Measurements from ENCODE around the gene ZNF555.

- TF ChIP-seq, protein P1, sequence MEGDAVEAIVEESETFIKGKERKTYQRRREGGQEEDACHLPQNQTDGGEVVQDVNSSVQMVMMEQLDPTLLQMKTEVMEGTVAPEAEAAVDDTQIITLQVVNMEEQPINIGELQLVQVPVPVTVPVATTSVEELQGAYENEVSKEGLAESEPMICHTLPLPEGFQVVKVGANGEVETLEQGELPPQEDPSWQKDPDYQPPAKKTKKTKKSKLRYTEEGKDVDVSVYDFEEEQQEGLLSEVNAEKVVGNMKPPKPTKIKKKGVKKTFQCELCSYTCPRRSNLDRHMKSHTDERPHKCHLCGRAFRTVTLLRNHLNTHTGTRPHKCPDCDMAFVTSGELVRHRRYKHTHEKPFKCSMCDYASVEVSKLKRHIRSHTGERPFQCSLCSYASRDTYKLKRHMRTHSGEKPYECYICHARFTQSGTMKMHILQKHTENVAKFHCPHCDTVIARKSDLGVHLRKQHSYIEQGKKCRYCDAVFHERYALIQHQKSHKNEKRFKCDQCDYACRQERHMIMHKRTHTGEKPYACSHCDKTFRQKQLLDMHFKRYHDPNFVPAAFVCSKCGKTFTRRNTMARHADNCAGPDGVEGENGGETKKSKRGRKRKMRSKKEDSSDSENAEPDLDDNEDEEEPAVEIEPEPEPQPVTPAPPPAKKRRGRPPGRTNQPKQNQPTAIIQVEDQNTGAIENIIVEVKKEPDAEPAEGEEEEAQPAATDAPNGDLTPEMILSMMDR (IDR thresholded peaks at IDR 0.05): no peak
- TF ChIP-seq POLR2A (IDR thresholded peaks at IDR 0.05): no peak
Measured at GRCh38 chr19:2805991-2806649, 35.2 kb upstream of the ZNF555 start.

Measured in sigmoid colon (tissue), 3 donors.